A549 (cell line): ENCODE results near the gene DRGX. TPM values are rescaled to one million over a fixed set of nuclear protein-coding genes. Genes with fewer than 3 reads are reported as not detected.

Source experiments
- ATAC-seq, 2 experiments: fragments of 200-7000 bp in 1 of 2; fragments of >200 bp in 1 of 2; cut with Nextera tagmentation in 1 of 2; cut with Tn5 transposase in 1 of 2; 3 replicates each; pipeline versions ENCODE4 v1.8.0 to v1.9.1; 2018 to 2020; ENCODE audit warnings: mild to moderate bottlenecking in 1 of 2, moderate library complexity in 1 of 2
- CTCF ChIA-PET: fragments of 300-600 bp; sonication (Branson Sonifier 250); formaldehyde crosslinking; extraction: SDS; loops from one replicate; lab custom pipeline; 2021; ENCODE audit warnings: antibody characterized with exemption, inconsistent platforms; lab: Yijun Ruan, JAX
- POLR2A ChIA-PET: fragments of 350-600 bp; formaldehyde crosslinking; extraction: SDS; loops from one replicate; lab custom pipeline; 2021; ENCODE audit warnings: antibody characterized with exemption, inconsistent platforms; lab: Yijun Ruan, JAX
- DNase-seq, 2 experiments: peaks; one replicate each; pipeline versions ENCODE4 v3.0.0 to v3.0.0-alpha.2; 2011 to 2016; ENCODE audit warnings: low read depth in 1 of 2, low spot score in 1 of 2
- FAIRE-seq: peaks from 2 replicates; lab custom pipeline; 2011; peaks lifted over from hg19 to GRCh38; lab: Jason Lieb, UNC
- H3K27ac ChIP-seq, 2 experiments: fragments of >200 bp; sonication (Bioruptor Twin); formaldehyde crosslinking; 3 replicates each; pipeline ENCODE4 v1.5.1; 2016 to 2017
- H3K4me1 ChIP-seq: fragments of >200 bp; sonication (Bioruptor Twin); formaldehyde crosslinking; 3 replicates; pipeline ENCODE4 v1.6.1; 2016
- H3K4me2 ChIP-seq: fragments of >200 bp; sonication (Bioruptor Twin); formaldehyde crosslinking; 3 replicates; pipeline ENCODE4 v1.6.1; 2016
- H3K4me3 ChIP-seq: fragments of >200 bp; sonication (Bioruptor Twin); formaldehyde crosslinking; 3 replicates; pipeline ENCODE4 v1.5.1; 2016
- H3K9me3 ChIP-seq: fragments of >200 bp; sonication (Bioruptor Twin); formaldehyde crosslinking; 3 replicates; pipeline ENCODE4 v1.6.1; 2016
- CBX8 ChIP-seq: fragments of 200-600 bp; sonication (generic); IDR thresholded peaks from 2 replicates; pipeline ENCODE4 v1.6.1; 2016
- CEBPB ChIP-seq, 2 experiments: fragments of >200 bp in 1 of 2; sonication (Bioruptor Twin) in 1 of 2; formaldehyde crosslinking in 1 of 2; IDR thresholded peaks; 2 replicates each; pipeline ENCODE4 v1.6.1; 2012 to 2016
- FOSB ChIP-seq: fragments of 250-450 bp; sonication (Bioruptor Pico); IDR thresholded peaks from 2 replicates; pipeline ENCODE4 v1.5.0; 2020; ENCODE audit warnings: mild to moderate bottlenecking, moderate library complexity
- FOSL2 ChIP-seq, 2 experiments: fragments of 450-650 bp in 1 of 2; fragments of >200 bp in 1 of 2; sonication (Bioruptor Twin) in 1 of 2; formaldehyde crosslinking; IDR thresholded peaks; 2 replicates each; pipeline versions ENCODE4 v1.5.0 to v1.6.1; 2016 to 2020; ENCODE audit warnings: mild to moderate bottlenecking in 1 of 2, moderate library complexity in 1 of 2
- FOXS1 ChIP-seq: fragments of 250-450 bp; sonication (Bioruptor Pico); IDR thresholded peaks from 2 replicates; pipeline ENCODE4 v1.5.0; 2020; ENCODE audit warnings: mild to moderate bottlenecking, moderate library complexity
- GATA3 ChIP-seq: IDR thresholded peaks from 2 replicates; pipeline ENCODE4 v1.6.1; 2012; ENCODE audit warnings: borderline replicate concordance
- HEYL ChIP-seq: fragments of 250-450 bp; sonication (Bioruptor Pico); IDR thresholded peaks from 2 replicates; pipeline ENCODE4 v1.8.0; 2021; ENCODE audit warnings: mild to moderate bottlenecking, moderate library complexity
- HOXB5 ChIP-seq: fragments of 250-450 bp; sonication (Bioruptor Pico); IDR thresholded peaks from 2 replicates; pipeline ENCODE4 v1.5.0; 2020; ENCODE audit warnings: mild to moderate bottlenecking, moderate library complexity
- KDM5A ChIP-seq: fragments of 200-600 bp; sonication (generic); IDR thresholded peaks from 2 replicates; pipeline ENCODE4 v1.6.1; 2016; ENCODE audit warnings: antibody characterized with exemption, mild to moderate bottlenecking
- MAZ ChIP-seq: fragments of 150-350 bp; IDR thresholded peaks from 2 replicates; pipeline ENCODE4 v1.6.1; 2014; ENCODE audit warnings: antibody characterized with exemption, low read depth, low read length, borderline replicate concordance
- NPAS2 ChIP-seq: fragments of 250-450 bp; sonication (Bioruptor Pico); IDR thresholded peaks from 2 replicates; pipeline ENCODE4 v1.8.0; 2022; ENCODE audit warnings: mild to moderate bottlenecking, moderate library complexity, borderline replicate concordance
- POLR2A ChIP-seq: IDR thresholded peaks from 2 replicates; pipeline ENCODE4 v1.6.1; 2012; ENCODE audit warnings: mild to moderate bottlenecking, low read length
- RARB ChIP-seq: fragments of 250-450 bp; sonication (Bioruptor Pico); IDR thresholded peaks from 2 replicates; pipeline ENCODE4 v1.8.0; 2021; ENCODE audit warnings: mild to moderate bottlenecking, moderate library complexity
- RCOR1 ChIP-seq: fragments of 150-350 bp; IDR thresholded peaks from 2 replicates; pipeline ENCODE4 v1.6.1; 2014; ENCODE audit warnings: antibody characterized with exemption, low read length, low read depth
- RFX5 ChIP-seq: fragments of 450-650 bp; IDR thresholded peaks from 2 replicates; pipeline ENCODE4 v1.7.1; 2014; ENCODE audit warnings: antibody characterized with exemption, mild to moderate bottlenecking, moderate library complexity
- SMC3 ChIP-seq: fragments of >200 bp; sonication (Bioruptor Twin); formaldehyde crosslinking; IDR thresholded peaks from 3 replicates; pipeline ENCODE4 v1.6.1; 2018; ENCODE audit warnings: inconsistent platforms
- SREBF2 ChIP-seq: fragments of 450-650 bp; IDR thresholded peaks from 2 replicates; pipeline ENCODE4 v1.6.1; 2014; ENCODE audit warnings: mild to moderate bottlenecking, moderate library complexity
- TFCP2L1 ChIP-seq: fragments of 250-450 bp; sonication (Bioruptor Pico); IDR thresholded peaks from 2 replicates; pipeline ENCODE4 v1.5.0; 2021; ENCODE audit warnings: mild to moderate bottlenecking
- ZC3H11A ChIP-seq: fragments of 450-650 bp; IDR thresholded peaks from 2 replicates; pipeline ENCODE4 v1.6.1; 2014; ENCODE audit warnings: antibody characterized with exemption, mild to moderate bottlenecking
- ZSCAN20 ChIP-seq: fragments of 250-450 bp; sonication (Bioruptor Pico); IDR thresholded peaks from 2 replicates; pipeline ENCODE4 v1.8.0; 2022; ENCODE audit warnings: mild to moderate bottlenecking, moderate library complexity
- WGBS: methylation state at CpG from one replicate; pipeline ENCODE4 v1.1.6; 2017; ENCODE audit errors: missing lambda C conversion rate; 5-methylcytosine and 5-hydroxymethylcytosine counted together
- polyA plus RNA-seq, 4 experiments: library from polyadenylated mRNA; depleted of rRNA in 3 of 4; stranded (reverse); fragments of >200 nt; fragmentation: RNase III in 1 of 4; extraction: RNeasy Plus Mini Kit Qiagen cat#74134 plus additional on column Dnase treatment in 1 of 4; gene quantifications; 2 replicates in 3 of 4; 3 replicates in 1 of 4; pipeline ENCODE4 v1.2.3, GENCODE V29; 2011 to 2017
- TF ChIP-seq, protein P1 (sequence below): IDR thresholded peaks from 2 replicates; pipeline ENCODE4 v1.6.1; 2012
- TF ChIP-seq, protein P2 (sequence below): fragments of 150-350 bp; IDR thresholded peaks from 2 replicates; pipeline ENCODE4 v1.6.1; 2014; ENCODE audit warnings: low read depth, mild to moderate bottlenecking, low read length
- TF ChIP-seq, protein P3 (sequence below): fragments of 450-650 bp; IDR thresholded peaks from 2 replicates; pipeline ENCODE4 v1.6.1; 2014; ENCODE audit warnings: antibody characterized with exemption
- TF ChIP-seq, protein P4 (sequence below): IDR thresholded peaks from 2 replicates; pipeline ENCODE4 v1.6.1; 2012
- TF ChIP-seq, protein P5 (sequence below): fragments of 200-600 bp; sonication (generic); IDR thresholded peaks from 2 replicates; pipeline ENCODE4 v1.6.1; 2016; ENCODE audit warnings: antibody characterized with exemption, mild to moderate bottlenecking, moderate library complexity
- TF ChIP-seq, protein P6 (sequence below): fragments of >200 bp; sonication (Bioruptor Twin); formaldehyde crosslinking; IDR thresholded peaks from 2 replicates; pipeline ENCODE4 v1.6.1; 2016

DRGX gene
- polyA plus RNA-seq, 2 of the 4 experiments (the other 2 are of a cell fraction) = not detected

DNA sequence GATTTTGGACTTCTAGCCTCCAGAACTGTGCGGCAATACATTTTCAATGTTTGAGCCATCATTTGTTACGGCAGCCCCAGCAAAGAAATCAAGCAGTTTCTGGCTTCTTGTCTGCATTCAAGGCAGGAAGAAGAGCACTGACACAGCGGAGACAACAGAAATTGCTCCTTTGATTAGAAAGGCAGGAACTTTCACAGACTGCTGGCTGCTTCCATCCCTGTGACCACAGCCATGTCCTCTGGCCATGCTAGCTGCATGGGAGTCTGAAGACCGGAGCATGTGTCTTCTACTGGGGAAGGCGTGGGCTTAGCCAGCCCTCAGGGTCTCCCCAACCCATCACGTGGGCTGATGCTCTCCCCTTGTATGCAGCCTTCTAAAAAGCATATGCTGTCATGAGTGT, 77.9 kb downstream of the DRGX start:
- Histone ChIP-seq H3K9me3 (no peaks in the 10 kb centered on the region), H3K4me1 (no peaks in the 10 kb centered on the region), H3K27ac (no peak overlapping the region), H3K4me2 (no peak overlapping the region), H3K4me3 (no peak overlapping the region)
- FAIRE-seq (no peak), ATAC-seq (no peak), DNase-seq (no peak)
- TF ChIP-seq HOXB5 (no peak), RFX5 (no peak), MAZ (no peak), CEBPB (IDR thresholded peaks at IDR 0.05) (no peak), KDM5A (no peak), ZC3H11A (no peak), SMC3 (no peak), ZSCAN20 (CRISPR knock-in tag) (no peak), RARB (CRISPR knock-in tag) (no peak), FOSB (CRISPR knock-in tag) (no peak), FOSL2 (IDR thresholded peaks at IDR 0.05) (no peak), FOSL2 (CRISPR knock-in tag; IDR thresholded peaks at IDR 0.05) (no peak), GATA3 (no peak), NPAS2 (no peak), POLR2A (no peak), HEYL (CRISPR knock-in tag) (no peak)
- TF ChIP-seq, protein P1, sequence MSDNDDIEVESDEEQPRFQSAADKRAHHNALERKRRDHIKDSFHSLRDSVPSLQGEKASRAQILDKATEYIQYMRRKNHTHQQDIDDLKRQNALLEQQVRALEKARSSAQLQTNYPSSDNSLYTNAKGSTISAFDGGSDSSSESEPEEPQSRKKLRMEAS = no peak
- TF ChIP-seq, protein P2, sequence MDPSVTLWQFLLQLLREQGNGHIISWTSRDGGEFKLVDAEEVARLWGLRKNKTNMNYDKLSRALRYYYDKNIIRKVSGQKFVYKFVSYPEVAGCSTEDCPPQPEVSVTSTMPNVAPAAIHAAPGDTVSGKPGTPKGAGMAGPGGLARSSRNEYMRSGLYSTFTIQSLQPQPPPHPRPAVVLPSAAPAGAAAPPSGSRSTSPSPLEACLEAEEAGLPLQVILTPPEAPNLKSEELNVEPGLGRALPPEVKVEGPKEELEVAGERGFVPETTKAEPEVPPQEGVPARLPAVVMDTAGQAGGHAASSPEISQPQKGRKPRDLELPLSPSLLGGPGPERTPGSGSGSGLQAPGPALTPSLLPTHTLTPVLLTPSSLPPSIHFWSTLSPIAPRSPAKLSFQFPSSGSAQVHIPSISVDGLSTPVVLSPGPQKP = no peak
- TF ChIP-seq, protein P3, sequence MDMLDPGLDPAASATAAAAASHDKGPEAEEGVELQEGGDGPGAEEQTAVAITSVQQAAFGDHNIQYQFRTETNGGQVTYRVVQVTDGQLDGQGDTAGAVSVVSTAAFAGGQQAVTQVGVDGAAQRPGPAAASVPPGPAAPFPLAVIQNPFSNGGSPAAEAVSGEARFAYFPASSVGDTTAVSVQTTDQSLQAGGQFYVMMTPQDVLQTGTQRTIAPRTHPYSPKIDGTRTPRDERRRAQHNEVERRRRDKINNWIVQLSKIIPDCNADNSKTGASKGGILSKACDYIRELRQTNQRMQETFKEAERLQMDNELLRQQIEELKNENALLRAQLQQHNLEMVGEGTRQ = no peak
- TF ChIP-seq, protein P4, sequence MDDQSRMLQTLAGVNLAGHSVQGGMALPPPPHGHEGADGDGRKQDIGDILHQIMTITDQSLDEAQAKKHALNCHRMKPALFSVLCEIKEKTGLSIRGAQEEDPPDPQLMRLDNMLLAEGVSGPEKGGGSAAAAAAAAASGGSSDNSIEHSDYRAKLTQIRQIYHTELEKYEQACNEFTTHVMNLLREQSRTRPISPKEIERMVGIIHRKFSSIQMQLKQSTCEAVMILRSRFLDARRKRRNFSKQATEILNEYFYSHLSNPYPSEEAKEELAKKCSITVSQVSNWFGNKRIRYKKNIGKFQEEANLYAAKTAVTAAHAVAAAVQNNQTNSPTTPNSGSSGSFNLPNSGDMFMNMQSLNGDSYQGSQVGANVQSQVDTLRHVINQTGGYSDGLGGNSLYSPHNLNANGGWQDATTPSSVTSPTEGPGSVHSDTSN = no peak
- TF ChIP-seq, protein P5, sequence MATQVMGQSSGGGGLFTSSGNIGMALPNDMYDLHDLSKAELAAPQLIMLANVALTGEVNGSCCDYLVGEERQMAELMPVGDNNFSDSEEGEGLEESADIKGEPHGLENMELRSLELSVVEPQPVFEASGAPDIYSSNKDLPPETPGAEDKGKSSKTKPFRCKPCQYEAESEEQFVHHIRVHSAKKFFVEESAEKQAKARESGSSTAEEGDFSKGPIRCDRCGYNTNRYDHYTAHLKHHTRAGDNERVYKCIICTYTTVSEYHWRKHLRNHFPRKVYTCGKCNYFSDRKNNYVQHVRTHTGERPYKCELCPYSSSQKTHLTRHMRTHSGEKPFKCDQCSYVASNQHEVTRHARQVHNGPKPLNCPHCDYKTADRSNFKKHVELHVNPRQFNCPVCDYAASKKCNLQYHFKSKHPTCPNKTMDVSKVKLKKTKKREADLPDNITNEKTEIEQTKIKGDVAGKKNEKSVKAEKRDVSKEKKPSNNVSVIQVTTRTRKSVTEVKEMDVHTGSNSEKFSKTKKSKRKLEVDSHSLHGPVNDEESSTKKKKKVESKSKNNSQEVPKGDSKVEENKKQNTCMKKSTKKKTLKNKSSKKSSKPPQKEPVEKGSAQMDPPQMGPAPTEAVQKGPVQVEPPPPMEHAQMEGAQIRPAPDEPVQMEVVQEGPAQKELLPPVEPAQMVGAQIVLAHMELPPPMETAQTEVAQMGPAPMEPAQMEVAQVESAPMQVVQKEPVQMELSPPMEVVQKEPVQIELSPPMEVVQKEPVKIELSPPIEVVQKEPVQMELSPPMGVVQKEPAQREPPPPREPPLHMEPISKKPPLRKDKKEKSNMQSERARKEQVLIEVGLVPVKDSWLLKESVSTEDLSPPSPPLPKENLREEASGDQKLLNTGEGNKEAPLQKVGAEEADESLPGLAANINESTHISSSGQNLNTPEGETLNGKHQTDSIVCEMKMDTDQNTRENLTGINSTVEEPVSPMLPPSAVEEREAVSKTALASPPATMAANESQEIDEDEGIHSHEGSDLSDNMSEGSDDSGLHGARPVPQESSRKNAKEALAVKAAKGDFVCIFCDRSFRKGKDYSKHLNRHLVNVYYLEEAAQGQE = no peak
- WGBS = 35% methylated on average over 6 of the region's 6 CpGs
- ChIA-PET POLR2A (no interaction called here), CTCF (no interaction called here)

DNA sequence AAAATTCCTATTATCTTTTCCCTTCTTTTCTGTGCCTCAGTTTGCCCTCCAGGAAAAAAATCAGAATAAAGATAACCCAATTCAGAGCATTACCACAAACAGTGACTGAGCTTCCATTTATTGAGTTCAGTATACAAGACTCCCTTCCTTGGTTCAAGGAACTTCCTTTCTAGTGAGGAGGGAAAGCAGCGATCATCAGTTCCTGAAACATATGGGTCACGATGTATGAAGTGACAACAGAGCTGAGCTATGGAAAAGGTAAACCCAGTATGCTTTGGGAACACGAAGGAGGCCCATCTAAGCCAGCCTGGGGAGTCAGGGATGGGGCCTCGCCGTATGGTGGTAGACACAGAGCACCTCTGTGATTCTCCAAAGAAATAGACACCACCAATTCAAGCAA, 81.1 kb downstream of the DRGX start:
- POLR2A ChIA-PET = no interaction called here
- ATAC-seq (no peak), FAIRE-seq (no peak), DNase-seq (no peak)
- no peak overlapping the region for H3K4me3 ChIP-seq
- CTCF ChIA-PET = no interaction called here
- no peaks in the 10 kb centered on the region for H3K9me3 ChIP-seq
- no peaks in the 10 kb centered on the region for H3K4me1 ChIP-seq
- TF ChIP-seq, protein P1 = no peak
- TF ChIP-seq FOXS1 (CRISPR knock-in tag) = no peak
- TF ChIP-seq, protein P5 = no peak
- TF ChIP-seq TFCP2L1 = no peak
- no peak for TF ChIP-seq MAZ
- no peak for TF ChIP-seq HOXB5
- TF ChIP-seq, protein P6, sequence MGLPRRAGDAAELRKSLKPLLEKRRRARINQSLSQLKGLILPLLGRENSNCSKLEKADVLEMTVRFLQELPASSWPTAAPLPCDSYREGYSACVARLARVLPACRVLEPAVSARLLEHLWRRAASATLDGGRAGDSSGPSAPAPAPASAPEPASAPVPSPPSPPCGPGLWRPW = no peak
- TF ChIP-seq CBX8 = no peak
- TF ChIP-seq RCOR1 = no peak
- TF ChIP-seq SREBF2 = no peak
- no peak overlapping the region for H3K4me2 ChIP-seq
- H3K27ac ChIP-seq = no peak overlapping the region
- 15% methylated on average over 5 of the region's 5 CpGs for WGBS
